Measurements from ENCODE around the gene EBF3.

- TF ChIP-seq EZH2phosphoT487 (IDR thresholded peaks at IDR 0.05), result no peak
- TF ChIP-seq, protein P1, sequence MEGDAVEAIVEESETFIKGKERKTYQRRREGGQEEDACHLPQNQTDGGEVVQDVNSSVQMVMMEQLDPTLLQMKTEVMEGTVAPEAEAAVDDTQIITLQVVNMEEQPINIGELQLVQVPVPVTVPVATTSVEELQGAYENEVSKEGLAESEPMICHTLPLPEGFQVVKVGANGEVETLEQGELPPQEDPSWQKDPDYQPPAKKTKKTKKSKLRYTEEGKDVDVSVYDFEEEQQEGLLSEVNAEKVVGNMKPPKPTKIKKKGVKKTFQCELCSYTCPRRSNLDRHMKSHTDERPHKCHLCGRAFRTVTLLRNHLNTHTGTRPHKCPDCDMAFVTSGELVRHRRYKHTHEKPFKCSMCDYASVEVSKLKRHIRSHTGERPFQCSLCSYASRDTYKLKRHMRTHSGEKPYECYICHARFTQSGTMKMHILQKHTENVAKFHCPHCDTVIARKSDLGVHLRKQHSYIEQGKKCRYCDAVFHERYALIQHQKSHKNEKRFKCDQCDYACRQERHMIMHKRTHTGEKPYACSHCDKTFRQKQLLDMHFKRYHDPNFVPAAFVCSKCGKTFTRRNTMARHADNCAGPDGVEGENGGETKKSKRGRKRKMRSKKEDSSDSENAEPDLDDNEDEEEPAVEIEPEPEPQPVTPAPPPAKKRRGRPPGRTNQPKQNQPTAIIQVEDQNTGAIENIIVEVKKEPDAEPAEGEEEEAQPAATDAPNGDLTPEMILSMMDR (IDR thresholded peaks at IDR 0.05), result no peak
Measured at GRCh38 chr10:129932751-129933433, 31.2 kb downstream of the EBF3 start.
